ENCODE results near the gene SLC26A9.

GRCh38 chr1:205948886-205949285 lies 5.6 kb upstream of the SLC26A9 start:
- TF ChIP-seq CTCF (IDR thresholded peaks at IDR 0.05) (no peak), POLR2A (IDR thresholded peaks at IDR 0.05) (no peak)

All from ovary (tissue), 3 donors.